PC-9 (cell line): ENCODE measurements around the gene HK2. TPM values are rescaled to one million over a fixed set of nuclear protein-coding genes. Genes with fewer than 3 reads are reported as not detected.

Experiments used
- BruUV-seq: library from RNA; stranded (reverse); fragments of 400-500 nt; replicated peaks from 2 replicates; lab custom pipeline; 2021; lab: Mats Ljungman, UMichigan
- CTCF ChIA-PET: fragments of 300-600 bp; sonication (Branson Sonifier 250); formaldehyde crosslinking; loops from one replicate; lab custom pipeline; 2022; ENCODE audit warnings: antibody characterized with exemption; lab: Charles Lee
- POLR2A ChIA-PET: fragments of 300-600 bp; sonication (Branson Sonifier 250); formaldehyde crosslinking; loops from one replicate; lab custom pipeline; 2022; ENCODE audit warnings: antibody characterized with exemption; ENCODE audit not compliant: unreplicated experiment; lab: Charles Lee
- DNase-seq, 2 experiments: peaks; one replicate each; pipeline versions ENCODE4 v3.0.0 to v3.0.0-alpha.2; 2015 to 2022; ENCODE audit warnings: mixed read lengths in 1 of 2
- H2AFZ ChIP-seq: fragments of 200-600 bp; sonication (generic); 2 replicates; pipeline ENCODE4 v1.8.1; 2017; ENCODE audit warnings: antibody characterized with exemption
- H3F3A ChIP-seq: fragments of 200-600 bp; sonication (generic); 2 replicates; pipeline ENCODE4 v1.8.1; 2017; ENCODE audit warnings: antibody characterized with exemption, mild to moderate bottlenecking, low read depth; ENCODE audit not compliant: insufficient read depth
- H3K27ac ChIP-seq: fragments of 200-600 bp; sonication (generic); 2 replicates; pipeline ENCODE4 v1.6.1; 2016; ENCODE audit warnings: mixed run types
- H3K27me3 ChIP-seq: fragments of 200-600 bp; sonication (generic); 2 replicates; pipeline ENCODE4 v1.6.1; 2016; ENCODE audit warnings: low read depth, mixed run types; ENCODE audit not compliant: insufficient read depth
- H3K36me3 ChIP-seq: fragments of 200-600 bp; sonication (generic); 2 replicates; pipeline ENCODE4 v1.6.1; 2016; ENCODE audit warnings: low read depth, mixed run types
- H3K4me1 ChIP-seq: fragments of 200-600 bp; sonication (generic); replicated peaks from 2 replicates; pipeline ENCODE4 v1.6.1; 2016; ENCODE audit warnings: mixed run types; ENCODE audit not compliant: insufficient read depth
- H3K4me2 ChIP-seq: fragments of 200-600 bp; sonication (generic); 2 replicates; pipeline ENCODE4 v1.6.1; 2017; ENCODE audit warnings: mixed run types
- H3K4me3 ChIP-seq: fragments of 200-600 bp; sonication (generic); 2 replicates; pipeline ENCODE4 v1.6.1; 2016; ENCODE audit warnings: mixed run types
- H3K79me2 ChIP-seq: fragments of 200-600 bp; sonication (generic); 2 replicates; pipeline ENCODE4 v1.6.1; 2017; ENCODE audit warnings: low read depth, mixed run types
- H3K9me2 ChIP-seq: fragments of 200-600 bp; sonication (generic); 2 replicates; pipeline ENCODE4 v1.8.1; 2017; ENCODE audit warnings: mild to moderate bottlenecking; ENCODE audit not compliant: insufficient read depth
- H3K9me3 ChIP-seq: fragments of 200-600 bp; sonication (generic); 2 replicates; pipeline ENCODE4 v1.8.1; 2016; ENCODE audit warnings: low read depth; ENCODE audit not compliant: insufficient read depth
- H4K20me1 ChIP-seq: fragments of 200-600 bp; sonication (generic); 2 replicates; pipeline ENCODE4 v1.8.1; 2017; ENCODE audit not compliant: insufficient read depth
- CTCF ChIP-seq: fragments of 200-600 bp; sonication (generic); conservative IDR thresholded peaks from 2 replicates; pipeline ENCODE4 v1.6.1; 2017; ENCODE audit warnings: mixed run types, antibody characterized with exemption, mild to moderate bottlenecking, moderate library complexity
- EZH2 ChIP-seq: fragments of 200-600 bp; sonication (generic); IDR thresholded peaks from 2 replicates; pipeline ENCODE4 v1.8.0; 2017; ENCODE audit warnings: antibody characterized with exemption, low read depth
- intact Hi-C: fragments of 100-400 bp; cut with micrococcal nuclease; formaldehyde crosslinking; loops from one replicate; pipeline ENCODE4 v1.10.0; 2022; ENCODE audit not compliant: unreplicated experiment
- total RNA-seq: library from RNA; stranded (reverse); gene quantifications from 2 replicates; pipeline ENCODE4 v1.2.3, GENCODE V29; 2021

The HK2 gene
- total RNA-seq, 1 experiment from 2014 or later: 7.8 TPM

GRCh38 chr2:74882299-74882687, 48.4 kb downstream of the HK2 start:
- H2AFZ ChIP-seq: no peak overlapping the region
- H3K9me2 ChIP-seq: no peaks in the 10 kb centered on the region
- no peaks in the 10 kb centered on the region for H3K4me1 ChIP-seq
- BruUV-seq: no TSS peak
- ChIA-PET CTCF (no interaction called here), POLR2A (no interaction called here)
- peaks cover 48% of the 10 kb centered on the region for H3K36me3 ChIP-seq
- no peak overlapping the region for H3K4me3 ChIP-seq
- no peaks in the 10 kb centered on the region for H4K20me1 ChIP-seq
- intact Hi-C loops: no loop called here
- no peak overlapping the region for H3K4me2 ChIP-seq
- H3K9me3 ChIP-seq: no peaks in the 10 kb centered on the region
- H3K27me3 ChIP-seq: no peaks in the 10 kb centered on the region
- H3K79me2 ChIP-seq: no peaks in the 10 kb centered on the region
- no peak for DNase-seq
- TF ChIP-seq CTCF (no peak), EZH2 (no peak)
- H3F3A ChIP-seq: peaks cover 6% of the 10 kb centered on the region; the same call in 1 of the 2 replicates
- no peak overlapping the region for H3K27ac ChIP-seq

DNA sequence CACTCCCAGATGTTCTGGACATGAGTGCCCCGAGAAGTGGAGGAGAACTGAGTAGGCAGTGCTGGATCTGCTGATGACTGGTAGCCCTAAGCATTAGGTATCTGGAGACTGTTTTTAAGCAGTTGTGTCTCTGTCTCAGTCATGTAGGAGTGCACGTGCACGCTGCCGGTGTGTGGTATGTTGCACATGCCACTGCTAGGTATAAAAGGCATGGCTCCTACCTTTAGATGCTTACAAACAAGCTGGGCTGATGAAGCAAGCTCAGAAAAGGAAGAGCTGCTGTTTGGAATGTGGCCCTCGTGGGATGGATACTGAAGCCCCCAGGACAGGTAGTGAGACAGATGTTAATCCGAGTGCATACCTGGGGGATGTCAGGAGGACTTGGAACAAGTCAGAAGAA, 49.1 kb downstream of the HK2 start:
- Histone ChIP-seq H3K4me2 (no peak overlapping the region), H3K9me2 (no peaks in the 10 kb centered on the region), H3K9me3 (no peaks in the 10 kb centered on the region), H3K27me3 (no peaks in the 10 kb centered on the region), H3K27ac (no peak overlapping the region), H3K4me3 (no peak overlapping the region), H3K4me1 (no peaks in the 10 kb centered on the region), H4K20me1 (no peaks in the 10 kb centered on the region), H3F3A (peaks cover 13% of the 10 kb centered on the region; the same call in 1 of the 2 replicates), H3K36me3 (peaks cover 46% of the 10 kb centered on the region), H3K79me2 (no peaks in the 10 kb centered on the region), H2AFZ (no peak overlapping the region)
- intact Hi-C loops: no loop called here
- ChIA-PET POLR2A (no interaction called here), CTCF (no interaction called here)
- DNase-seq: no peak
- BruUV-seq: no TSS peak
- TF ChIP-seq CTCF: no peak
- TF ChIP-seq EZH2: no peak

- no peak for TF ChIP-seq CTCF
- no peak for TF ChIP-seq EZH2
- no peaks in the 10 kb centered on the region for H3K9me2 ChIP-seq
- no peaks in the 10 kb centered on the region for H3K79me2 ChIP-seq
- no peak overlapping the region for H3K27ac ChIP-seq
- CTCF ChIA-PET: no interaction called here
- BruUV-seq: no TSS peak
- no peaks in the 10 kb centered on the region for H3K9me3 ChIP-seq
- no peak overlapping the region for H3K4me2 ChIP-seq
- H4K20me1 ChIP-seq: no peaks in the 10 kb centered on the region
- POLR2A ChIA-PET: no interaction called here
- no peaks in the 10 kb centered on the region for H3K4me1 ChIP-seq
- no peaks in the 10 kb centered on the region for H3K27me3 ChIP-seq
- peaks cover 52% of the 10 kb centered on the region for H3K36me3 ChIP-seq
- intact Hi-C loops: no loop called here
- H3K4me3 ChIP-seq: no peak overlapping the region
- peaks cover 14% of the 10 kb centered on the region; the same call in 1 of the 2 replicates for H3F3A ChIP-seq
- no peak overlapping the region for H2AFZ ChIP-seq
- no peak for DNase-seq
Observed at GRCh38 chr2:74884118-74884762, 50.3 kb downstream of the HK2 start.
